ENCODE measurements around the gene KLK1.

The KLK1 gene

GRCh38 chr19:50837300-50837699 is 13.7 kb upstream of the KLK1 start:
- ATAC-seq (ENCODE audit: low read depth) (no peak), DNase-seq (ENCODE audit: low spot score) (no peak)
- no peak overlapping the region for H3K4me3 ChIP-seq (ENCODE audit: severe bottlenecking)
- no peak for TF ChIP-seq CTCF (IDR thresholded peaks at IDR 0.05; ENCODE audit: poor library complexity, severe bottlenecking)
- no peak overlapping the region for H3K27ac ChIP-seq (ENCODE audit: poor library complexity, severe bottlenecking)
- H3K27me3 ChIP-seq (ENCODE audit: insufficient read depth, poor library complexity, severe bottlenecking) = no peaks in the 10 kb centered on the region
- no peaks in the 10 kb centered on the region for H3K9me3 ChIP-seq (ENCODE audit: severe bottlenecking)
- H3K36me3 ChIP-seq (ENCODE audit: low read depth) = no peaks in the 10 kb centered on the region
- H3K4me1 ChIP-seq (ENCODE audit: insufficient read depth, poor library complexity, severe bottlenecking) = peaks cover 3% of the 10 kb centered on the region

- H3K27ac ChIP-seq (ENCODE audit: poor library complexity, severe bottlenecking) = no peak overlapping the region
Measured at GRCh38 chr19:50836543-50837195, 13.1 kb upstream of the KLK1 start.

GRCh38 chr19:50835785-50836542 is 12.4 kb upstream of the KLK1 start:
- no peak for DNase-seq (ENCODE audit: low spot score)
- H3K4me1 ChIP-seq (ENCODE audit: insufficient read depth, poor library complexity, severe bottlenecking) = peaks cover 3% of the 10 kb centered on the region
- no peaks in the 10 kb centered on the region for H3K27me3 ChIP-seq (ENCODE audit: insufficient read depth, poor library complexity, severe bottlenecking)
- ATAC-seq (ENCODE audit: low read depth) = peak; percentile 87
- no peak overlapping the region for H3K27ac ChIP-seq (ENCODE audit: poor library complexity, severe bottlenecking)
- H3K36me3 ChIP-seq (ENCODE audit: low read depth) = no peaks in the 10 kb centered on the region
- no peaks in the 10 kb centered on the region for H3K9me3 ChIP-seq (ENCODE audit: severe bottlenecking)
- no peak for TF ChIP-seq CTCF (IDR thresholded peaks at IDR 0.05; ENCODE audit: poor library complexity, severe bottlenecking)
- H3K4me3 ChIP-seq (ENCODE audit: severe bottlenecking) = peak overlapping the region; percentile 37

More at GRCh38 chr19:50836543-50837195, 13.1 kb upstream of the KLK1 start:
- H3K4me1 ChIP-seq (ENCODE audit: insufficient read depth, poor library complexity, severe bottlenecking) = peaks cover 3% of the 10 kb centered on the region
- H3K27me3 ChIP-seq (ENCODE audit: insufficient read depth, poor library complexity, severe bottlenecking) = no peaks in the 10 kb centered on the region
- DNase-seq (ENCODE audit: low spot score) = no peak
- no peaks in the 10 kb centered on the region for H3K36me3 ChIP-seq (ENCODE audit: low read depth)
- H3K9me3 ChIP-seq (ENCODE audit: severe bottlenecking) = no peaks in the 10 kb centered on the region
- H3K4me3 ChIP-seq (ENCODE audit: severe bottlenecking) = no peak overlapping the region
- no peak for ATAC-seq (ENCODE audit: low read depth)
- TF ChIP-seq CTCF (IDR thresholded peaks at IDR 0.05; ENCODE audit: poor library complexity, severe bottlenecking) = no peak

- no peaks in the 10 kb centered on the region for H3K36me3 ChIP-seq (ENCODE audit: low read depth)
- TF ChIP-seq CTCF (IDR thresholded peaks at IDR 0.05; ENCODE audit: poor library complexity, severe bottlenecking) = no peak
- H3K4me3 ChIP-seq (ENCODE audit: severe bottlenecking) = peak overlapping the region; percentile 37
- H3K4me1 ChIP-seq (ENCODE audit: insufficient read depth, poor library complexity, severe bottlenecking) = peaks cover 3% of the 10 kb centered on the region
- H3K9me3 ChIP-seq (ENCODE audit: severe bottlenecking) = no peaks in the 10 kb centered on the region
- ATAC-seq (ENCODE audit: low read depth) = peak; percentile 35
- no peak for DNase-seq (ENCODE audit: low spot score)
- H3K27me3 ChIP-seq (ENCODE audit: insufficient read depth, poor library complexity, severe bottlenecking) = no peaks in the 10 kb centered on the region
- H3K27ac ChIP-seq (ENCODE audit: poor library complexity, severe bottlenecking) = no peak overlapping the region
Measured at GRCh38 chr19:50835103-50835784, 11.7 kb upstream of the KLK1 start.

Measured in RWPE2 (cell line).